HEK293T (cell line): ENCODE measurements around the gene EVI2A.

Experiments used
- CTCF ChIA-PET: fragments of 350-600 bp; formaldehyde crosslinking; extraction: SDS; loops from one replicate; lab custom pipeline; 2021; ENCODE audit warnings: antibody characterized with exemption, inconsistent platforms; lab: Yijun Ruan, JAX
- POLR2A ChIA-PET: fragments of 350-600 bp; formaldehyde crosslinking; extraction: SDS; loops from one replicate; lab custom pipeline; 2020; ENCODE audit warnings: antibody characterized with exemption, inconsistent platforms; lab: Yijun Ruan, JAX
- DNase-seq: peaks from one replicate; pipeline ENCODE4 v3.0.0; 2012; ENCODE audit warnings: mixed read lengths; ENCODE audit errors: extremely low spot score
- ARNT ChIP-seq: fragments of 450-650 bp; IDR thresholded peaks from 2 replicates; pipeline ENCODE4 v1.6.1; 2017; ENCODE audit warnings: mild to moderate bottlenecking
- BHLHE40 ChIP-seq: fragments of 450-650 bp; IDR thresholded peaks from 2 replicates; pipeline ENCODE4 v1.6.1; 2016; ENCODE audit warnings: mild to moderate bottlenecking, moderate library complexity, borderline replicate concordance
- CTBP1 ChIP-seq: fragments of 450-650 bp; IDR thresholded peaks from 2 replicates; pipeline ENCODE4 v1.6.1; 2016; ENCODE audit warnings: borderline replicate concordance
- ELF4 ChIP-seq: fragments of 450-650 bp; IDR thresholded peaks from 2 replicates; pipeline ENCODE4 v1.6.1; 2017; ENCODE audit warnings: antibody characterized with exemption
- FOXA1 ChIP-seq: fragments of 450-650 bp; IDR thresholded peaks from 2 replicates; pipeline ENCODE4 v1.6.1; 2016; ENCODE audit warnings: mild to moderate bottlenecking
- FOXK2 ChIP-seq: fragments of 450-650 bp; IDR thresholded peaks from 2 replicates; pipeline ENCODE4 v1.6.1; 2016; ENCODE audit warnings: mild to moderate bottlenecking
- FOXM1 ChIP-seq: fragments of 450-650 bp; IDR thresholded peaks from 2 replicates; pipeline ENCODE4 v1.6.1; 2017; ENCODE audit warnings: mild to moderate bottlenecking, borderline replicate concordance
- HDGF ChIP-seq: fragments of 450-650 bp; IDR thresholded peaks from 2 replicates; pipeline ENCODE4 v1.6.1; 2017; ENCODE audit warnings: antibody characterized with exemption, borderline replicate concordance
- L3MBTL2 ChIP-seq: fragments of 450-650 bp; conservative IDR thresholded peaks from 2 replicates; pipeline ENCODE4 v1.6.1; 2016; ENCODE audit warnings: mild to moderate bottlenecking
- LEF1 ChIP-seq: fragments of 450-650 bp; IDR thresholded peaks from 2 replicates; pipeline ENCODE4 v1.6.1; 2017; ENCODE audit warnings: mild to moderate bottlenecking, borderline replicate concordance
- NFRKB ChIP-seq: fragments of 450-650 bp; IDR thresholded peaks from 2 replicates; pipeline ENCODE4 v1.6.1; 2016; ENCODE audit warnings: mild to moderate bottlenecking, moderate library complexity
- PKNOX1 ChIP-seq: fragments of 450-650 bp; IDR thresholded peaks from 2 replicates; pipeline ENCODE4 v1.6.1; 2016
- SP1 ChIP-seq: fragments of 450-650 bp; IDR thresholded peaks from 2 replicates; pipeline ENCODE4 v1.6.1; 2017
- SUZ12 ChIP-seq: fragments of 450-650 bp; IDR thresholded peaks from 2 replicates; pipeline ENCODE4 v1.6.1; 2016; ENCODE audit warnings: mild to moderate bottlenecking
- TARDBP ChIP-seq: fragments of 450-650 bp; IDR thresholded peaks from 2 replicates; pipeline ENCODE4 v1.6.1; 2016
- ZNF384 ChIP-seq: fragments of 450-650 bp; IDR thresholded peaks from 2 replicates; pipeline ENCODE4 v1.6.1; 2016

EVI2A gene

DNA sequence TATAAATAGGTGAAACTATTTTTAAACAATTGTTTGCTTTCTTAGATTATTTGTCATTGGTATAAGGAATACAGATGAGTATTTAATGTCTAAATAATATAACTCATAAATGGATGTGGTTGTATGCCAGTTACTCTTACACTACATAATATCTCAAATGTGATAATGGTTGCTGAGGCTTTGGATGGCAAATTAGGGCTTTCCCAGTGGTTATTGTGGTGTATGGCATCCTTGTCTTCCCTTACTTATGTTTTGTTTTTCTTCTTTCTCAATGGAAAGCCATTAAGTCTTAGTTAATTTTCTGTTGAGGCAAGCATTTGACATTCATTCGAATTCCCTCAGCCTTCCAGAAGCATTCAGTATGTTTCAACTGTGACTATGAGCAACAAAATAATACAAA lies 34.8 kb downstream of the EVI2A start:
- ChIA-PET CTCF (interaction anchor here (0.7 kb wide), 1 partner anchor 30 kb away, joined by 3 read pairs; no protein-coding TSS in a partner anchor), POLR2A (no interaction called here)
- TF ChIP-seq CTBP1 (no peak), SUZ12 (no peak), FOXM1 (no peak), SP1 (no peak), TARDBP (no peak), FOXK2 (no peak), L3MBTL2 (no peak)
- no peak for DNase-seq

GRCh38 chr17:31283841-31284240 lies 37.6 kb downstream of the EVI2A start:
- no peak for DNase-seq
- ChIA-PET POLR2A (no interaction called here), CTCF (no interaction called here)
- TF ChIP-seq CTBP1 (no peak), ARNT (no peak), L3MBTL2 (no peak), FOXM1 (no peak), FOXA1 (no peak), ZNF384 (no peak), ELF4 (no peak), HDGF (no peak), PKNOX1 (no peak)

DNA sequence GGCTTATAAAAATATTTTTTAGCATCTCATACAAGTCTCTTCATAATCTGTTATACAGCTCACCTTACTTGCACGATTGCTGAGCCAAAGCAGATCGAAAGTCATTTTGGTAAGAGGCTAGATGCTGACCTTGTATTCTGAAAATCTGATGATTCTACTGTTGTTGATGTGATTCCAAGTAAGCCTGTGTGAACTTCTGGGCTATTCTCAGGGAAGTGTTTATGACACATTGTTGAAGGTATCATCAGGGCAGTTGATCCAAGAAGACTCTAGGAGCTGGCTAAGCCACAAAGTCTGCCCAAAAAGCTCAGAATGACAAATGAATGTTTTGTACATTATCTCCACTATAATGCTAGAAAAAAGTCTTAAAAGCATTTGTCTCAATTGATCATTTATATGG lies 40.4 kb downstream of the EVI2A start:
- no peak for TF ChIP-seq FOXA1
- TF ChIP-seq FOXK2 = no peak
- TF ChIP-seq SP1 = no peak
- no peak for TF ChIP-seq SUZ12
- no peak for TF ChIP-seq BHLHE40
- TF ChIP-seq L3MBTL2 = no peak
- no peak for TF ChIP-seq ZNF384
- no peak for TF ChIP-seq LEF1
- no peak for TF ChIP-seq PKNOX1
- no peak for TF ChIP-seq FOXM1
- no peak for TF ChIP-seq ELF4
- no peak for TF ChIP-seq ARNT
- no peak for TF ChIP-seq NFRKB
- no peak for TF ChIP-seq TARDBP
- no peak for TF ChIP-seq CTBP1
- no peak for TF ChIP-seq HDGF
- DNase-seq = no peak
- POLR2A ChIA-PET = no interaction called here
- CTCF ChIA-PET = no interaction called here

DNA sequence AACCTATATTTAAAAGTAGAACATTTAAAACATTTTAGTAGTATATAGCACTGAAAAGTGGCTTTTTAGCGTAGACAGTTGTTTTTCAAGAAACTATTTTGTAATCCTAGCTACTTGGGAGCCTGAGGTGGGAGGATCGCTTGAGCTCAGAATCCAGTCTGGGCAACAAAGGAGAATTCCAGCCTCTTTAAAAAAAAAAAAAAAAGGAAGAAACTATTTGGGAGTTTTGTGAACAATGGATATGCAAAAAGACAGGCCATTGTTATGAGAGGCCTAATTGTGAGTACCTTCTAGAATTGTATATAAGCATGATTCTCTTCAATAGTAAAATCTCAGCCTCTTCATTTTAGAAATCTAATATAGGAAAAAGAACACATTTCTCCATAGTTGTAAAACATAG lies 42.0 kb downstream of the EVI2A start:
- CTCF ChIA-PET = no interaction called here
- TF ChIP-seq FOXK2 (no peak), LEF1 (no peak), HDGF (no peak), CTBP1 (no peak), PKNOX1 (no peak), NFRKB (no peak), BHLHE40 (no peak), SUZ12 (no peak), L3MBTL2 (no peak), ARNT (no peak), ZNF384 (no peak), TARDBP (no peak), FOXM1 (no peak), FOXA1 (no peak), ELF4 (no peak), SP1 (no peak)
- DNase-seq = no peak
- POLR2A ChIA-PET = no interaction called here

GRCh38 chr17:31275116-31275515 lies 46.3 kb downstream of the EVI2A start:
- no peak for DNase-seq
- ChIA-PET CTCF (no interaction called here), POLR2A (no interaction called here)
- TF ChIP-seq PKNOX1 (no peak), FOXM1 (no peak), SP1 (no peak), BHLHE40 (no peak), LEF1 (no peak), HDGF (no peak), ZNF384 (no peak), ARNT (no peak), TARDBP (no peak), FOXK2 (no peak), FOXA1 (no peak), L3MBTL2 (no peak), ELF4 (no peak), CTBP1 (no peak), NFRKB (no peak), SUZ12 (no peak)

DNA sequence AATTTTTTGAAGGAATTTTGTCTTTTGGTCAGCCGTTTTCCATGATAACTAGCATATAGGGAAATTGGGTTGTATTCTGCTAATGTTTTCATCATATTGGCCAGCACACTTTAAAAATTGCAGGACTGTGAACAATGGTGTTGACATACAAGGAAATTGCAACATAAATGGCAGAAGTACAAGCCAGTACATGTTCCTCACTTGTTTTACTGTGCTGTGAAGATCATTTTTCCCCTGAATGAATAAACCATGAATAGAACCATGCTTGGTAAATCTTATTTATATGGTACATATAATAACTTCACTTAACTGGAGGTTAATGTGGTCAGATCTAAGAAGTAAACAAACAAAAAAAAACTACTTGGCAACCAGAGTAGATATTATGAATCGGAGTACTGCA lies 47.2 kb downstream of the EVI2A start:
- CTCF ChIA-PET = no interaction called here
- TF ChIP-seq ZNF384 (no peak), PKNOX1 (no peak), FOXK2 (no peak), SUZ12 (no peak), FOXA1 (no peak), TARDBP (no peak), ELF4 (no peak), CTBP1 (no peak), ARNT (no peak), NFRKB (no peak)
- DNase-seq = no peak
- POLR2A ChIA-PET = no interaction called here
